ENCODE results near the gene CELSR2.

The CELSR2 gene, protein sequence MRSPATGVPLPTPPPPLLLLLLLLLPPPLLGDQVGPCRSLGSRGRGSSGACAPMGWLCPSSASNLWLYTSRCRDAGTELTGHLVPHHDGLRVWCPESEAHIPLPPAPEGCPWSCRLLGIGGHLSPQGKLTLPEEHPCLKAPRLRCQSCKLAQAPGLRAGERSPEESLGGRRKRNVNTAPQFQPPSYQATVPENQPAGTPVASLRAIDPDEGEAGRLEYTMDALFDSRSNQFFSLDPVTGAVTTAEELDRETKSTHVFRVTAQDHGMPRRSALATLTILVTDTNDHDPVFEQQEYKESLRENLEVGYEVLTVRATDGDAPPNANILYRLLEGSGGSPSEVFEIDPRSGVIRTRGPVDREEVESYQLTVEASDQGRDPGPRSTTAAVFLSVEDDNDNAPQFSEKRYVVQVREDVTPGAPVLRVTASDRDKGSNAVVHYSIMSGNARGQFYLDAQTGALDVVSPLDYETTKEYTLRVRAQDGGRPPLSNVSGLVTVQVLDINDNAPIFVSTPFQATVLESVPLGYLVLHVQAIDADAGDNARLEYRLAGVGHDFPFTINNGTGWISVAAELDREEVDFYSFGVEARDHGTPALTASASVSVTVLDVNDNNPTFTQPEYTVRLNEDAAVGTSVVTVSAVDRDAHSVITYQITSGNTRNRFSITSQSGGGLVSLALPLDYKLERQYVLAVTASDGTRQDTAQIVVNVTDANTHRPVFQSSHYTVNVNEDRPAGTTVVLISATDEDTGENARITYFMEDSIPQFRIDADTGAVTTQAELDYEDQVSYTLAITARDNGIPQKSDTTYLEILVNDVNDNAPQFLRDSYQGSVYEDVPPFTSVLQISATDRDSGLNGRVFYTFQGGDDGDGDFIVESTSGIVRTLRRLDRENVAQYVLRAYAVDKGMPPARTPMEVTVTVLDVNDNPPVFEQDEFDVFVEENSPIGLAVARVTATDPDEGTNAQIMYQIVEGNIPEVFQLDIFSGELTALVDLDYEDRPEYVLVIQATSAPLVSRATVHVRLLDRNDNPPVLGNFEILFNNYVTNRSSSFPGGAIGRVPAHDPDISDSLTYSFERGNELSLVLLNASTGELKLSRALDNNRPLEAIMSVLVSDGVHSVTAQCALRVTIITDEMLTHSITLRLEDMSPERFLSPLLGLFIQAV (N-terminal part only)

GRCh38 chr1:109248797-109249629 is at the start of gene CELSR2:
TSS of gene CELSR2 (plus strand) at chr1:109249539. CDS start at chr1:109250080, 541 bp downstream.
- H3K4me3 ChIP-seq (ENCODE audit: control insufficient read depth, low read depth, low read length) = peak within 1 kb of the TSS; percentile 26
- DNase-seq (ENCODE audit: low read depth) = no peak
- TF ChIP-seq, protein P1, sequence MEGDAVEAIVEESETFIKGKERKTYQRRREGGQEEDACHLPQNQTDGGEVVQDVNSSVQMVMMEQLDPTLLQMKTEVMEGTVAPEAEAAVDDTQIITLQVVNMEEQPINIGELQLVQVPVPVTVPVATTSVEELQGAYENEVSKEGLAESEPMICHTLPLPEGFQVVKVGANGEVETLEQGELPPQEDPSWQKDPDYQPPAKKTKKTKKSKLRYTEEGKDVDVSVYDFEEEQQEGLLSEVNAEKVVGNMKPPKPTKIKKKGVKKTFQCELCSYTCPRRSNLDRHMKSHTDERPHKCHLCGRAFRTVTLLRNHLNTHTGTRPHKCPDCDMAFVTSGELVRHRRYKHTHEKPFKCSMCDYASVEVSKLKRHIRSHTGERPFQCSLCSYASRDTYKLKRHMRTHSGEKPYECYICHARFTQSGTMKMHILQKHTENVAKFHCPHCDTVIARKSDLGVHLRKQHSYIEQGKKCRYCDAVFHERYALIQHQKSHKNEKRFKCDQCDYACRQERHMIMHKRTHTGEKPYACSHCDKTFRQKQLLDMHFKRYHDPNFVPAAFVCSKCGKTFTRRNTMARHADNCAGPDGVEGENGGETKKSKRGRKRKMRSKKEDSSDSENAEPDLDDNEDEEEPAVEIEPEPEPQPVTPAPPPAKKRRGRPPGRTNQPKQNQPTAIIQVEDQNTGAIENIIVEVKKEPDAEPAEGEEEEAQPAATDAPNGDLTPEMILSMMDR (IDR thresholded peaks at IDR 0.05; ENCODE audit: control insufficient read depth, insufficient read depth, low read depth, low read length, missing control alignments) = no peak

DNA sequence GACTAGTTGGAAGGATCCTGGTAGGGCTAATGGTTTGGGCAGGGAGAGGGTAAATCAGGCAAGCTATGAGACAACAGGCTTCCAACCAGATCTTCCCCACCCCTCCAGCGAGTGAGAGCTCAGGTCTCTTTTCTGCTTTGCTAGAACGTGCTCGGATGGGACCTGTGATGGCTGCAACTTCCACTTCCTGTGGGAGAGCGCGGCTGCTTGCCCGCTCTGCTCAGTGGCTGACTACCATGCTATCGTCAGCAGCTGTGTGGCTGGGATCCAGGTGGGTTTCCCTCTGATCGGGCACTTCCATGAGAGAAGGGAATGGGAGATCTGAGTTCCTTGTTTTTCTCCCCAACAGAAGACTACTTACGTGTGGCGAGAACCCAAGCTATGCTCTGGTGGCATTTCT is 49.6 kb upstream of the CELSR2 start:
- H3K4me3 ChIP-seq (ENCODE audit: control insufficient read depth, low read depth, low read length) = no peak overlapping the region
- DNase-seq (ENCODE audit: low read depth) = no peak
- TF ChIP-seq, protein P1 (IDR thresholded peaks at IDR 0.05; ENCODE audit: control insufficient read depth, insufficient read depth, low read depth, low read length, missing control alignments) = no peak

- no peak overlapping the region for H3K4me3 ChIP-seq (ENCODE audit: control insufficient read depth, low read depth, low read length)
- DNase-seq (ENCODE audit: low read depth) = peak; percentile 73
- TF ChIP-seq, protein P1 (IDR thresholded peaks at IDR 0.05; ENCODE audit: control insufficient read depth, insufficient read depth, low read depth, low read length, missing control alignments) = peak; percentile 86
Measured at GRCh38 chr1:109201123-109201703, 48.1 kb upstream of the CELSR2 start.

GRCh38 chr1:109204484-109204883 is 44.9 kb upstream of the CELSR2 start:
- H3K4me3 ChIP-seq (ENCODE audit: control insufficient read depth, low read depth, low read length) = no peak overlapping the region
- TF ChIP-seq, protein P1 (IDR thresholded peaks at IDR 0.05; ENCODE audit: control insufficient read depth, insufficient read depth, low read depth, low read length, missing control alignments) = no peak
- DNase-seq (ENCODE audit: low read depth) = no peak

DNA sequence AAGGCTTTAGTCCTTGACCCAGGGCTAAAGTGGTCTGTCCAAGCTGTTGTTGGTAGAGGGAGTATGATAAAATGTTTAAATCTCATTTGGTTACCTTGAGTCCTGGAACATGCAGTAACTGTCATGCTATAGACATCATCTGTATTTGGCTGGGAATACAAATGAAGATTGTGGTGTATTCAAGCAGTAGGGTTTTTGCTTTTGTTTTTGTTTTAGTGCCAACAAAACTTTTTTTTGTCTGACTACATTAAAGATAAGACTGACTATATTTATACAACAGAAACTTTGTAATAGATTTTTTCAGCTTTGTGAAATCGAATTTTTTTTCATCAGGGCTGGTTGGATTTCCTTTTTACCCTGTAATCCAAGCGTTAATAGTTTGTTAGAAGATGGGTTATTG is 43.0 kb upstream of the CELSR2 start:
- TF ChIP-seq, protein P1 (IDR thresholded peaks at IDR 0.05; ENCODE audit: control insufficient read depth, insufficient read depth, low read depth, low read length, missing control alignments) = no peak
- DNase-seq (ENCODE audit: low read depth) = no peak
- no peak overlapping the region for H3K4me3 ChIP-seq (ENCODE audit: control insufficient read depth, low read depth, low read length)

All from AG09309 (cell line).